Liver (tissue), 9 donors: ENCODE data around the gene KCNN3. TPM values are rescaled to one million over a fixed set of nuclear protein-coding genes. Genes with fewer than 3 reads are reported as not detected.

ENCODE experiments used
- DNase-seq: peaks from one replicate; pipeline ENCODE4 v3.0.0-alpha.2; 2017; ENCODE audit warnings: low spot score
- H3K27ac ChIP-seq, 2 donors: one replicate each; pipeline ENCODE4 v1.7.0; 2013; ENCODE audit warnings: inconsistent platforms in 2 of 2, low read length in 2 of 2, control low read depth in 1 of 2, low read depth in 1 of 2, mild to moderate bottlenecking in 1 of 2
- H3K27me3 ChIP-seq, 4 donors: one replicate each; pipeline versions ENCODE4 v1.6.1 to v1.7.0; 2013; ENCODE audit warnings: low read length in 3 of 4, inconsistent platforms in 1 of 4, mild to moderate bottlenecking in 1 of 4, moderate library complexity in 1 of 4; ENCODE audit not compliant: control insufficient read depth in 4 of 4, insufficient read depth in 4 of 4
- H3K36me3 ChIP-seq, 4 donors: one replicate each; pipeline versions ENCODE4 v1.6.1 to v1.7.0; 2013; ENCODE audit warnings: low read length in 3 of 4, mild to moderate bottlenecking in 3 of 4, low read depth in 1 of 4, moderate library complexity in 1 of 4; ENCODE audit not compliant: control insufficient read depth in 4 of 4, insufficient read depth in 3 of 4
- H3K4me1 ChIP-seq, 4 donors: one replicate each; pipeline versions ENCODE4 v1.6.1 to v1.7.0; 2013; ENCODE audit warnings: low read length in 3 of 4, mild to moderate bottlenecking in 3 of 4, moderate library complexity in 1 of 4; ENCODE audit not compliant: control insufficient read depth in 4 of 4, insufficient read depth in 4 of 4
- H3K4me3 ChIP-seq, 3 donors: one replicate each; pipeline versions ENCODE4 v1.6.1 to v1.7.0; 2013; ENCODE audit warnings: low read length in 3 of 3, control low read depth in 1 of 3, low read depth in 1 of 3, mild to moderate bottlenecking in 1 of 3
- H3K9ac ChIP-seq, 2 donors: one replicate each; pipeline ENCODE4 v1.7.0; 2013; ENCODE audit warnings: low read length in 2 of 2, mild to moderate bottlenecking in 2 of 2, moderate library complexity in 2 of 2, control low read depth in 1 of 2, low read depth in 1 of 2
- H3K9me3 ChIP-seq, 4 donors: one replicate each; pipeline versions ENCODE4 v1.6.1 to v1.7.0; 2013; ENCODE audit warnings: low read length in 3 of 4; ENCODE audit not compliant: control insufficient read depth in 4 of 4
- CTCF ChIP-seq: fragments of 150-350 bp; IDR thresholded peaks from 2 replicates; pipeline ENCODE4 v1.5.1; 2017; ENCODE audit warnings: improper control_type of control experiment, low read depth, low read length; ENCODE audit not compliant: missing input control
- EGR1 ChIP-seq, 2 donors: IDR thresholded peaks; 2 replicates each; pipeline ENCODE4 v1.6.1; 2016 to 2018; ENCODE audit warnings: antibody characterized with exemption in 2 of 2, low read depth in 2 of 2
- FOXA1 ChIP-seq: IDR thresholded peaks from 2 replicates; pipeline ENCODE4 v1.6.1; 2016; ENCODE audit warnings: antibody characterized with exemption
- GABPA ChIP-seq, 2 donors: IDR thresholded peaks in 1 of 2; conservative IDR thresholded peaks in 1 of 2; 2 replicates each; pipeline ENCODE4 v1.6.1; 2016; ENCODE audit warnings: antibody characterized with exemption in 2 of 2, mild to moderate bottlenecking in 1 of 2, moderate library complexity in 1 of 2
- HNF4A ChIP-seq, 2 donors: conservative IDR thresholded peaks; 2 replicates each; pipeline ENCODE4 v1.6.1; 2016; ENCODE audit warnings: antibody characterized with exemption in 2 of 2, mild to moderate bottlenecking in 2 of 2
- HNF4G ChIP-seq: IDR thresholded peaks from 2 replicates; pipeline ENCODE4 v1.6.1; 2016; ENCODE audit warnings: antibody characterized with exemption
- JUND ChIP-seq, 2 donors: IDR thresholded peaks; 2 replicates each; pipeline ENCODE4 v1.6.1; 2016; ENCODE audit warnings: antibody characterized with exemption in 2 of 2
- MAX ChIP-seq: IDR thresholded peaks from 2 replicates; pipeline ENCODE4 v1.6.1; 2016; ENCODE audit warnings: antibody characterized with exemption
- NR2F2 ChIP-seq: IDR thresholded peaks from 2 replicates; pipeline ENCODE4 v1.6.1; 2016; ENCODE audit warnings: antibody characterized with exemption
- RAD21 ChIP-seq, 2 donors: IDR thresholded peaks; 2 replicates each; pipeline ENCODE4 v1.6.1; 2016; ENCODE audit warnings: antibody characterized with exemption in 2 of 2, mild to moderate bottlenecking in 2 of 2
- REST ChIP-seq: IDR thresholded peaks from 2 replicates; pipeline ENCODE4 v1.6.1; 2016; ENCODE audit warnings: antibody characterized with exemption, mild to moderate bottlenecking
- SP1 ChIP-seq: IDR thresholded peaks from 2 replicates; pipeline ENCODE4 v1.6.1; 2018; ENCODE audit warnings: antibody characterized with exemption, mild to moderate bottlenecking
- TAF1 ChIP-seq: conservative IDR thresholded peaks from 2 replicates; pipeline ENCODE4 v1.6.1; 2016; ENCODE audit warnings: antibody characterized with exemption, mild to moderate bottlenecking
- YY1 ChIP-seq: IDR thresholded peaks from 2 replicates; pipeline ENCODE4 v1.6.1; 2016; ENCODE audit warnings: antibody characterized with exemption, mild to moderate bottlenecking
- ZBTB33 ChIP-seq: IDR thresholded peaks from 2 replicates; pipeline ENCODE4 v1.6.1; 2016; ENCODE audit warnings: antibody characterized with exemption
- WGBS: extraction: QIAGEN DNeasy Blood & Tissue Kit; methylation state at CpG from one replicate; pipeline ENCODE4 v1.1.7; 2013; 5-methylcytosine and 5-hydroxymethylcytosine counted together
- polyA plus RNA-seq, 2 donors: library from polyadenylated mRNA; stranded (reverse) in 1 of 2; unstranded in 1 of 2; fragments of 200-250 nt in 1 of 2; fragments of >200 nt in 1 of 2; fragmentation: Nextera tagmentation in 1 of 2; extraction: Ambion mirVana in 1 of 2; gene quantifications; one replicate each; pipeline versions ENCODE4 v1.2.1 to v1.2.3, GENCODE V29; 2013 to 2015
- total RNA-seq, 2 donors: library from RNA; depleted of rRNA; stranded (reverse); fragments of >200 nt; gene quantifications; one replicate each; pipeline ENCODE4 v1.2.3, GENCODE V29; 2014
- donor health status: healthy.
- donor health status: healthy.
- donor health status: healthy.
- donor health status: healthy.
- donor health status: healthy.

Gene KCNN3
- total and polyA plus RNA-seq, 4 donors, result 0.09 to 0.68 (median 0.15) TPM

- H3K36me3 ChIP-seq, result no peaks in the 10 kb centered on the region
- no peak for DNase-seq
- 83% methylated on average over 7 of the region's 7 CpGs for WGBS
- TF ChIP-seq CTCF, result no peak
- TF ChIP-seq TAF1, result no peak
- no peak for TF ChIP-seq SP1
- no peak for TF ChIP-seq HNF4A (conservative IDR thresholded peaks at IDR 0.05)
- no peak for TF ChIP-seq ZBTB33
- TF ChIP-seq FOXA1, result no peak
- TF ChIP-seq RAD21 (IDR thresholded peaks at IDR 0.05), result no peak
- TF ChIP-seq YY1, result no peak
- no peak for TF ChIP-seq NR2F2
- TF ChIP-seq MAX, result no peak
- no peak for TF ChIP-seq GABPA (IDR thresholded peaks at IDR 0.05 in 1 of 2, conservative IDR thresholded peaks at IDR 0.05 in 1 of 2)
- TF ChIP-seq EGR1 (IDR thresholded peaks at IDR 0.05; ENCODE audit: low read depth in 2 of 2), result no peak
- no peak for TF ChIP-seq JUND (IDR thresholded peaks at IDR 0.05)
- TF ChIP-seq REST, result no peak
- no peak for TF ChIP-seq HNF4G
- H3K9ac ChIP-seq, result no peak overlapping the region
- H3K27ac ChIP-seq, result no peak overlapping the region
- no peaks in the 10 kb centered on the region for H3K4me1 ChIP-seq
- peaks cover 0 to 4% (median 0%) of the 10 kb centered on the region in 4 donors for H3K27me3 ChIP-seq
- H3K4me3 ChIP-seq, result no peak overlapping the region
- H3K9me3 ChIP-seq, result no peaks in the 10 kb centered on the region
Observed at GRCh38 chr1:154753426-154753825, 116.7 kb downstream of the KCNN3 start.

DNA sequence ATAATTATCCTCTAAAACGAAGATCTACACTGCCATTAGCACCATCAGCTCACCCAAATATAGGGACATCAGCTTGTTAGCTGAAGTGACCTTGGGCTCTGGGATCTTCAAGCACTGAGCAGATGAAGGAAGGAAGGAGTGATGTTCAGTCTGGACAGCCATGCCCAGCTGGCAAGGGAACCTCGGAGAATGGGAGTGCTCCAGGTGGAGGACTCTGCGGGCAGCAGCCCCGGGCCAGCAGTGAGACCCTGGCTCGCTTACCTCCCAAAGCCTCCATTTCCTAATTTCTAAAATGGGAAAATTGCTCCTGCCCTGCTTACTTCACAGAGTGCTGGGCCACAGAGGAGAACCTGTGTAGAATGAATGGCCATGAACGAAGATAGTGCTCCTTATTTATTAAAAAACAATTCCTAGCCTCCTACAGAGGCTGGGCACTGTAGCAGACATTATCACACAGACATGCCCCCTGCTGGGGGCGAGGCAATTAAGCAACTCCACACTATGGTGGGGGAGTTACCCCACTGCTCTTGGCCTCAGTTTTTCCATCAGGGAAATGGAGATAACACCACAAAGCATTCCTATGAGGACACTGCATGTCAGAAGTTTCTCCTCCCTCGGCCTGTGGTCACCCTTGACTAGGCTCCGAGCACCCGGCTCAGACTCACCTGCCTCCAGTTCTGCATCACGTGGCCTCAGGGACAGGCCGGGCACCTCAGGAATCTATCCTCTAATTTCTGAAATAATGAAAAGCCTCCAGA, 117.6 kb downstream of the KCNN3 start:
- no peaks in the 10 kb centered on the region for H3K4me1 ChIP-seq
- H3K36me3 ChIP-seq, result no peaks in the 10 kb centered on the region
- TF ChIP-seq CTCF, result peak; percentile 2
- TF ChIP-seq FOXA1, result no peak
- TF ChIP-seq GABPA (IDR thresholded peaks at IDR 0.05 in 1 of 2, conservative IDR thresholded peaks at IDR 0.05 in 1 of 2), result no peak
- no peak for TF ChIP-seq REST
- TF ChIP-seq RAD21 (IDR thresholded peaks at IDR 0.05), result no peak
- WGBS, result 84% methylated on average over 12 of the region's 12 CpGs
- no peak overlapping the region for H3K27ac ChIP-seq
- H3K9ac ChIP-seq, result no peak overlapping the region
- H3K9me3 ChIP-seq, result no peaks in the 10 kb centered on the region
- no peak for DNase-seq
- no peak overlapping the region for H3K4me3 ChIP-seq
- H3K27me3 ChIP-seq, result peaks cover 0 to 4% (median 0%) of the 10 kb centered on the region in 4 donors
